Endodermal cell (in vitro differentiated cells): ENCODE data around the gene DCTN3. TPM values are rescaled to one million over a fixed set of nuclear protein-coding genes. Genes with fewer than 3 reads are reported as not detected.

Experiments
- DNase-seq: peaks from one replicate; pipeline ENCODE4 v3.0.0-alpha.2; 2017
- H3K27ac ChIP-seq: 2 replicates; pipeline ENCODE4 v1.5.1; 2013; ENCODE audit warnings: mild to moderate bottlenecking, low read depth, low read length, moderate library complexity
- H3K27me3 ChIP-seq: 2 replicates; pipeline ENCODE4 v1.6.1; 2013; ENCODE audit warnings: mild to moderate bottlenecking, low read length, moderate library complexity; ENCODE audit not compliant: insufficient read depth, control insufficient read depth, poor library complexity, severe bottlenecking
- H3K36me3 ChIP-seq: 2 replicates; pipeline ENCODE4 v1.7.0; 2013; ENCODE audit warnings: mild to moderate bottlenecking, low read length, moderate library complexity; ENCODE audit not compliant: control insufficient read depth, insufficient read depth
- H3K4me1 ChIP-seq: one replicate; pipeline ENCODE4 v1.7.0; 2013; ENCODE audit warnings: low read length; ENCODE audit not compliant: control insufficient read depth, insufficient read depth
- H3K4me3 ChIP-seq: 2 replicates; pipeline ENCODE4 v1.5.1; 2013; ENCODE audit warnings: mild to moderate bottlenecking, low read length, moderate library complexity
- H3K9ac ChIP-seq: 2 replicates; pipeline ENCODE4 v1.6.1; 2013; ENCODE audit warnings: mild to moderate bottlenecking, low read length, moderate library complexity; ENCODE audit not compliant: poor library complexity, severe bottlenecking; ENCODE audit errors: extremely low read depth
- H3K9me3 ChIP-seq: 2 replicates; pipeline ENCODE4 v1.6.1; 2013; ENCODE audit warnings: mild to moderate bottlenecking, low read length, moderate library complexity; ENCODE audit not compliant: control insufficient read depth
- H3K27ac Mint-ChIP-seq: 2 replicates; pipeline ENCODE4 v1.8.0; 2020; ENCODE audit warnings: mixed read lengths
- H3K27me3 Mint-ChIP-seq: 2 replicates; pipeline ENCODE4 v1.8.0; 2021; ENCODE audit warnings: mild to moderate bottlenecking, mixed read lengths; ENCODE audit not compliant: insufficient read depth
- H3K36me3 Mint-ChIP-seq: 2 replicates; pipeline ENCODE4 v1.8.0; 2020; ENCODE audit warnings: low read depth, mixed read lengths
- H3K4me1 Mint-ChIP-seq: 2 replicates; pipeline ENCODE4 v1.8.0; 2020; ENCODE audit warnings: mixed read lengths
- H3K4me3 Mint-ChIP-seq: 2 replicates; pipeline ENCODE4 v1.8.0; 2020; ENCODE audit warnings: mild to moderate bottlenecking, moderate library complexity, mixed read lengths
- H3K9me3 Mint-ChIP-seq: 2 replicates; pipeline ENCODE4 v1.8.0; 2020; ENCODE audit warnings: mild to moderate bottlenecking, mixed read lengths
- CTCF ChIP-seq: fragments of 200-600 bp; sonication (generic); conservative IDR thresholded peaks from 2 replicates; pipeline ENCODE4 v1.5.0; 2021; ENCODE audit warnings: antibody characterized with exemption, mild to moderate bottlenecking
- WGBS, 2 experiments: methylation state at CpG; one replicate each; pipeline versions ENCODE4 v1.1.5 to v1.1.7; 2013; ENCODE audit warnings: missing lambda C conversion rate in 2 of 2, mixed read lengths in 1 of 2; ENCODE audit not compliant: insufficient coverage in 1 of 2, insufficient read length in 1 of 2; 5-methylcytosine and 5-hydroxymethylcytosine counted together
- total RNA-seq, 2 donors: library from RNA; stranded (reverse); fragmentation: NEBNext Ultra II Directional in 1 of 2; extraction: Animal tissue kit (Norgen Biotek cat#: 25700) in 1 of 2; gene quantifications; 2 replicates in 1 of 2; 3 replicates in 1 of 2; pipeline ENCODE4 v1.2.1, GENCODE V29; 2021

The DCTN3 gene
- total RNA-seq, 2 donors from 2014 or later, result 51.9 to 53.6 TPM

- no peaks in the 10 kb centered on the region for H3K36me3 Mint-ChIP-seq
- peaks cover 64% of the 10 kb centered on the region for H3K27me3 Mint-ChIP-seq
- Histone ChIP-seq H3K27me3 (peaks cover 47% of the 10 kb centered on the region), H3K4me1 (peaks cover 8% of the 10 kb centered on the region), H3K9ac (no peak overlapping the region), H3K9me3 (no peaks in the 10 kb centered on the region), H3K27ac (peak overlapping the region; percentile 99), H3K36me3 (no peaks in the 10 kb centered on the region), H3K4me3 (no peak overlapping the region)
- peak overlapping the region; percentile 56 for H3K4me3 Mint-ChIP-seq
- no peaks in the 10 kb centered on the region for H3K9me3 Mint-ChIP-seq
- DNase-seq, result peak; percentile 87
- peak; percentile 29 for TF ChIP-seq CTCF
- H3K4me1 Mint-ChIP-seq, result peaks cover 24% of the 10 kb centered on the region
- H3K27ac Mint-ChIP-seq, result no peak overlapping the region
- 31 to 45% methylated on average over 8 to 14 of the region's 14 CpGs for WGBS, 2 experiments
These were observed 43.5 kb downstream of the DCTN3 start for GRCh38 chr9:34576597-34577399.

- 83 to 86% methylated on average over 13 to 20 of the region's 21 CpGs for WGBS, 2 experiments
- DNase-seq, result no peak
- Histone ChIP-seq H3K27me3 (peaks cover 47% of the 10 kb centered on the region), H3K4me1 (peaks cover 8% of the 10 kb centered on the region), H3K4me3 (no peak overlapping the region), H3K9ac (no peak overlapping the region), H3K36me3 (no peaks in the 10 kb centered on the region), H3K9me3 (no peaks in the 10 kb centered on the region), H3K27ac (peak overlapping the region; percentile 99)
- Mint-ChIP-seq H3K4me1 (peaks cover 24% of the 10 kb centered on the region), H3K27ac (no peak overlapping the region), H3K9me3 (no peaks in the 10 kb centered on the region), H3K36me3 (no peaks in the 10 kb centered on the region), H3K4me3 (no peak overlapping the region), H3K27me3 (peaks cover 63% of the 10 kb centered on the region)
- TF ChIP-seq CTCF, result no peak
These were observed 44.3 kb downstream of the DCTN3 start for GRCh38 chr9:34575862-34576596.

- H3K27ac ChIP-seq, result peak overlapping the region; percentile 32
- 82 to 89% methylated on average over 4 to 8 of the region's 8 CpGs for WGBS, 2 experiments
These were observed 45.1 kb downstream of the DCTN3 start for GRCh38 chr9:34575241-34575640.

More at GRCh38 chr9:34575241-34575640, 45.1 kb downstream of the DCTN3 start:
- Mint-ChIP-seq H3K9me3 (no peaks in the 10 kb centered on the region), H3K27ac (no peak overlapping the region), H3K4me3 (no peak overlapping the region), H3K4me1 (peaks cover 21% of the 10 kb centered on the region), H3K36me3 (no peaks in the 10 kb centered on the region), H3K27me3 (peaks cover 58% of the 10 kb centered on the region)
- H3K9ac ChIP-seq, result no peak overlapping the region
- H3K9me3 ChIP-seq, result no peaks in the 10 kb centered on the region
- H3K27me3 ChIP-seq, result peaks cover 39% of the 10 kb centered on the region
- no peak for DNase-seq
- peaks cover 8% of the 10 kb centered on the region for H3K4me1 ChIP-seq
- H3K36me3 ChIP-seq, result no peaks in the 10 kb centered on the region
- no peak overlapping the region for H3K4me3 ChIP-seq
- TF ChIP-seq CTCF, result no peak
